Measurements from ENCODE around the gene ACTG1.

The ACTG1 gene

GRCh38 chr17:81512562-81513371 lies at the start of gene ACTG1:
Gene ACTG1 (minus strand): TSS chr17:81512799. CDS start chr17:81512354, 445 bp downstream.
- peak; percentile 50 for DNase-seq (ENCODE audit: low read depth)

DNA sequence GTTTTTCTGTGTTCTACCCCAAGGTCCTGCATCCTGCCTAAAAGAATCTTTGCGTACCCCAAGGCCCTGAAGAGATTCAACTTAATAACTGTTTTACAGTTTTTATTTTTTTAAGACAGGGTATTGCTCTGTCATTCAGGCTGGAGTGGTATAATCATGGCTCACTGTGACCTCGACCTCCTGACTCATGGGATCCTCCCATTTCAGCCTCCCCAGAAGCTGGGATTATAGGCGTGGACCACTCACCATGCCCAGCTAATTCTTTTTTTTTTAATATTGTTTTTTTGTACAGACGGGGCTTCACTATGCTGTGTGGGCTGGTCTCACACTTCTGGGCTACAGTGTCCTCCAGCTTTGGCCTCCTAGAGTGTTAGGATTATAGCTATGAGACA lies 48.9 kb upstream of the ACTG1 start:
- no peak for DNase-seq (ENCODE audit: low read depth)

DNA sequence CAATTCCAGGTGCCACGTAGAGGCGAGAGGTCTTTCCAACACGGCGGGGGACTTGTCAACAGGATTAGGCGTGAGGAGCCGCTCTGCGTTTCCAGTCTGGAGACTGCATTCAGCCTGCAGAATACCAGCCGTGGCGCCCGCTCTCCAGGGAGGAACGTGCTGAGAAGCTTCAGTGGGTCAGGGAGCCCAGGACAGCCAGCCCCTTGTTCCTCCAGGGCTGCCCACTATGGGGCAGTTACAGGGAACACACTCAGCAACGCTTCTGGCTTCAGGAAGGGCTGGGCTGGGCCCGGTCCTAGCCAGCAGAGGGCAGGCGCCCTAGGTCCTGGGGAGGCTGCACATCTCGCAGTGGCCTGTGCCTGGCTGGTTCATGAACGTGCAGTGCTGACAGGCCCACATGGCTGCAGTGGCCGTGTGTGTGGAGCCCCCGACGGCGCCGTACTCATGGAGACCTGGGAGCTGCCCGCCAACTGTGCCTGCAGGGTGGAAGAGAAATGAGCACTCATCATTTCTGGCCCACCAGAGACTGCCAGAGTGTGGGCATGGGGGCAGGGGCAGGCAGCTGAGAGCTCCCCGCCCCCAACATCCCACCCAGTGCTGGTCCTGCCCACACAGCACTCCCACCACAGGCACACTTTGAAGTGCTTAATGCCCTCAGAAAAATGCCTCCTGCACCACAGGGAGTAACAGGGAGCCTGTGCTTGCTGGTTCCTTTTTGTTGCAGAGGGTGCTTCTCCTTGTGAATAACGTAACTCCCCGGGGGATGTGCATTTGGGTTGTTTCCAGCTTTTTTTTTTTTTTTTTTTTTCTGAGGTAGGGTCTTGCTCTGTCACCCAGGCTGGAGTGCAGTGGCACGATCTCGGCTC lies 46.6 kb upstream of the ACTG1 start:
- no peak for DNase-seq (ENCODE audit: low read depth)

DNA sequence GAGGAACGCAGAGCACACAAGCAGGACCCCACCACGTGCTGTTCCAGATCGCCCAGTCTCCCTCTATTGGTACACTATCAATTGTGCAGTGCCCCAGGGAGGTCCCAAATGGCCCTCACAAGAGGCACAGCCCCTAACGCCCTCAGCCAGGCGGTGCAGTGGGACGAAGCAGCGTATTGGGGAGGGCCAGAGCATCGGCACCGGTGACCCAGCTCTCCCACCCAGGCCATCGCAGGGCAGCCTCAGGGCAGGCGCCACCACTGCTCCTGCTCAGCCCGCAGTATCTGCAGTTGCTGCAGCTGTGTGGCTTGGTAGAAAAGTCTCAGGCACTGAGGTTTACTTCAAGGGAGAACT lies 45.5 kb upstream of the ACTG1 start:
- DNase-seq (ENCODE audit: low read depth): no peak

GRCh38 chr17:81557276-81558114 lies 44.9 kb upstream of the ACTG1 start:
- no peak for DNase-seq (ENCODE audit: low read depth)

DNA sequence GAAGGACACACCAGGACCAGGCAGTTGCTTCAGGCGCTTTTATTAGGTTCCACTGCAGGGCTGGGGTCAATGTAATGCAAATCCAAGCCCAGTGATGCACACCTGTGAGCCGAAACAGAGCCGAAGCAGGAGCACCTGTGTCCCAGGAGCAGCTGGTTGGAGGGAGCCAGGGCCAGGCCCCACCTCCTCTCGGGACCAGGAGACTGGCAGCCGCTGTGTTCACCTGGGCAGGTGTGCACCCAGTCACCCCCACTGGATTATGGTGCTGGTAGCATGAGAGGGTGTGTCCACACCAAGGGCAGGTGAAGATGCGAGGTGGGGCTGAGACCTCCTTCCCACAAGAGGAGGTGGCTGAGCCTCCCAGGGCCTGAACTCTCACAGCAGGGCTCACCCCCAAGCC lies 44.3 kb upstream of the ACTG1 start:
- no peak for DNase-seq (ENCODE audit: low read depth)

GRCh38 chr17:81556175-81556691 lies 43.6 kb upstream of the ACTG1 start:
- no peak for DNase-seq (ENCODE audit: low read depth)

DNA sequence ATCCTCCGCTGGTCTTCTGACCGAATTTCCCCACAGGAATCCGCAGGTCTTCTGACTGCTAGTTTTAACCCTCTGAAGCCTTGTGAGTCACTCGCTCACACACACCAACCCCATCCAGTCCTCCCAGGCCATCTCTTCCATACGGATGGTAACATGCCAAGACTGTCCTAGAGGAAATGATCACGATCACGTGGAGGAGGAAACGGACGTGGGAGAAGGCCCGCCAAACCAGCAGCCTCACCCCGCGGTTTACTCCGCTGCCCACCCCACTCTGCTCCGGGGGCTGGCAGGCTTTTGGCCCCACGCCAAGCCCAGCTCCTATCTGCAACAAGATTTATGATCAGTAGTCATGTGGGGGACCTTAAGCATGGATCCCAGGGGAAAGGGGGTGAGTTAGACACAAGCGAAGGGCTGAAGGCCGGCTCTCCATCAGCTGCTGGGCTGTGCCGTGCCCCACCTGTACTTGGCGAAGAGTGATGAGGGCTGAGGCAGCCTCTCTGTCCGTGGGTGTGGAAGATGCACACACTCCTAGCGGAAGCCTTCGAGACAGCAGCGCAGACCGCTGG lies 41.1 kb upstream of the ACTG1 start:
- peak; percentile 88 for DNase-seq (ENCODE audit: low read depth)

DNA sequence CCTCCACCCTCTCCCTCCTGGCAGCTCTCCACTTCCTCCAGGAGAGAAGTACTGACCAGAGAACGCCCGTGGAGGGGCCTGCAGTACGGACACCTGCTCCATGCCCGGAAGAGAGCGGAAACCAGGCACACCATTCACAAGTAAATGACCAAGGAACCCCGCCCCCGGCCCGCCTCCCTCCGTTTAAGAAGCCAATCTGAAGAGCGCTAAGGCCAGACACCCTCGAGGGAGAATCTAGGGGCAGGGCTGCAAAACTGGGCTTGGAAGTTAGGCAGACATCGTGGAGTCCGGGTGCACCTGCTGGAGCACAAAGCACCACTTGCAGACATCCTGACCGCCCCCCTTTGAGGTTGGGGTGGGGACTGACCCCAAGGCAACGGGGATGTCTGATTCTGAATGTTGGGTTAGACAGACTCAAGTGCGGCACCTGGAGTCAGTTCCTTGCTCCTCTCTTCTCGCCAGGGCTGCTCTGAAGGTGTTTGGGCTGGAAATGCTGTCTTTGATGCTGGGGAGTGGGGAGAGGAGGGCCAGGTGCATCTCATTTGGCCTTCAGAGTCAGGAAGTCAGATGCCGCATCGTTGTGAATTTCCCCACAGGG lies 40.5 kb upstream of the ACTG1 start:
- DNase-seq (ENCODE audit: low read depth): no peak

DNA sequence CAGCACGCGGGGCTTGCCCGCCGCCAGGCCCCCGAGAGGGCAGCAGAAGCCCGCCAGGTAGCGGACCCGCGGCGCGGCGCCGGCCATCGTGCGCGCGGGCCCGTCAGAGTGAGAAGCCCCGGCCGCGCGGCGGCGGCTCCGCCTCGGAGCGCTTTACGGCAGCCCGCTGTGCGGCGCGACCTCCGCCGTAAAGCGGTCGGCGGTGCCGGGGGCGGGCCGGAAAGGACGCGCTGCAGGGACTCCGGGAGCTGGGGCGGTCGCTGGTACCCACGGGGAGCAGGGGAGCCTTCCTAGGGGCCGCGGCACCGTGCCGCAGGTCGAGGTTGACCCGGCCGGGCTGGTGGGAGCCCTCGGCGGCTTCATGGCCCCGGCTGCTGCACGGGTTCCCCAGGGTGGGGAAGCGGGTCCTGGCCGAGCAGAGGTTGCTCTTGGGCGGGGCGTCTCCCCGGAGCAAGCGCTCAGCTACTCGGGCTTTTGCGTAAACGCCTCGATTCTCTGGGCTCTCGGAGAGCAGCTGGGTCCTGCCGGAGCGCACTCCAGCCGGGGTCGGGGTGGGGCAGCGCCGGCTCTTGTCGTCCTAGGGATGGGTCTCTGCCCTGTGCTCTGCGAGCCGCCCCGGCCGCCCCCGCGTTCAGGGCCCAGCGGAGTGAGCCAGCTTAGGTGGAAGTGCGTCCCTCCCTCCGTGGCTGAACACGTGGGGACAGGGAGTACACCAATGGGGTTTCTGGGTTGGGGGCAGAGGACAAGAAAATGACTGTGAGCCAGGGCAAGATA lies 39.8 kb upstream of the ACTG1 start, which contains the start of gene FAAP100:
TSS of gene FAAP100 (minus strand) at position 110 of the 774 bp plus-strand sequence. CDS start at position 87, 23 bp downstream.
- no peak for DNase-seq (ENCODE audit: low read depth)

DNA sequence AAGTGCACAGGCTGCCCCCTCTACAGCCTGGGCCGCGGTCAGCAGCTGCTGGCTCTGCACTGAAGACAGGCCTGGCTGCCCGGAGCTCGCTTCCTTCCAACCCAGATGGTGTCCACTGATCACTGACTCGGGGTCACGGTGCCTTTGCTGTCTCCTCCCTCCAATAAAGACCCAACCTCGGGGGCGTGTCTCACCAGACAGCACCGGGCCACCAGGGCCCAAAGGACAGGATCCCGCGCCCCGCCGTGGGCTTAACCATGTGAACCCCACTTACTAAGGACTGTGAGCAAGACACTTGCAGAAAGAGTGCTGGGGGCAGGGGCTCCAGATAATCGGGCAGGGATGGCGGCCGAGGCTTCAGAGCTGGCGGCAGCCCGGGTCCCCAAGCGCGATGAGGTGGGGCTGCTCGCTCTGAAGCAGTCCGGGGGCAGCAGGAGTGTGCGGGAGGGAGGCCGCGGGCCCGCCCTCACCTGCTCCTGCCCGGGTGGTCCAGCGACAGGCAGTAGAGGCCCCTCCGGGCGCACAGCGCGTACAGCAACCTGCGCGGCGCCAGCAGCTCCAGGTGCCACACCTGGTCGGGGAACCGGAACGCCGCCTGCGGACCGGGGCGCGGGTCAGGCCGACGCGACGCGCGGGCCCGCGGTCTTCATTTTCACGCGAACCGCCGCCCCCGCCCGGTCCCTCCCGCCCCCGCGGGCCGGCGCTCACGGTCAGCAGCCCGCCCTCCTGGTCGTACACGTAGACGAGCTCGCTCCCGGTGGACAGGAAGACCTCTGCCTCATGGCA lies 39.1 kb upstream of the ACTG1 start:
- no peak for DNase-seq (ENCODE audit: low read depth)

DNA sequence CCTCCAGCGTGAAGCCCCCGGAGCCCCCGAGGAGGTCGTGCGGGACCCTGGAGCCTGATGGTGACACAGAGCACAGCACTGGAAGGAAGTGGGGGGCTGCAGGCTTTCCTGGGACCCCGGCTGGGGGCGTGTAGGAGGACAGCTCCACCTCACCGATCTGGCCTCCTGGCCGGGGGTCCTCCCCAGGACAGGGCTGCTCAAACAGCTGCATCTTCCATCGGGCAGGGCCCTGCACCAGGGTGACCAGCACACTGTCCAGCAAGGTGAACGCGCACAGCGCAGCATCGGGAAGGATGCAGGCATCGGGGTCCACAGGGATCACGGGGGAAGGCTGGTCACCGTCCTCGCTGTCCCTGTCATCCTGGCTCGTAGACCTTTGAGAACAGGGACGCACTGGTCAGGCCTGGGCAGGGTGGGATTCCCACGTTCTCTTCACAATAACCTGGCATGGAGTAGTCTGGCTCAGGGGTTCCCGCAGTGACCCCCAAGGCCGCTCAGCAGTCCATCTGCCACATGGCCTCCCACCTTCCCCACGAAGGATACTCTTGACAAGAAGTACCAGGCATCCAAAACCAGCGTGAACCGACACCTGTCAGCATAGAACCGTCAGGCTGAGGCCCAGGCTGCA lies 38.3 kb upstream of the ACTG1 start:
- no peak for DNase-seq (ENCODE audit: low read depth)

DNA sequence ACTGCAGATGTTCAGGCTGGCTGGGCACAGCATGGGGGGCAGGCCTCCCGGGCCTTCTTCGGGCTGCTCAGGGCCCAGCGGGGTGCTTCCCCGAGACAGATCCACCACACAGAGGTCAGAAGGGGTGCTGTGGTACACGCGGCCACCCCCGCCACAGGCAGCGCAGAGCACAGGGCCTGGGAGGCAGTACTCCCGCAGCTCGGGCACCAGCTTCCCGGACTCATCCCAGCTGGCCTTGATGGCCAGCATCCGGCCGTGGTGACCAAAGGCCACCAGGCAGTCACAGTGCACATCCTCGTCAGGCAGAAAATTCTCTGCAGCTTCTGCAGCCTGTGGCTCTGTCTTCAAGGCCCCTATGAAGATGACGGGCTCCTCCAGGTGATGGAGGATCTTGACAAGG lies 37.7 kb upstream of the ACTG1 start:
- DNase-seq (ENCODE audit: low read depth): no peak

GRCh38 chr17:81549826-81550225 lies 37.2 kb upstream of the ACTG1 start:
- DNase-seq (ENCODE audit: low read depth): no peak

DNA sequence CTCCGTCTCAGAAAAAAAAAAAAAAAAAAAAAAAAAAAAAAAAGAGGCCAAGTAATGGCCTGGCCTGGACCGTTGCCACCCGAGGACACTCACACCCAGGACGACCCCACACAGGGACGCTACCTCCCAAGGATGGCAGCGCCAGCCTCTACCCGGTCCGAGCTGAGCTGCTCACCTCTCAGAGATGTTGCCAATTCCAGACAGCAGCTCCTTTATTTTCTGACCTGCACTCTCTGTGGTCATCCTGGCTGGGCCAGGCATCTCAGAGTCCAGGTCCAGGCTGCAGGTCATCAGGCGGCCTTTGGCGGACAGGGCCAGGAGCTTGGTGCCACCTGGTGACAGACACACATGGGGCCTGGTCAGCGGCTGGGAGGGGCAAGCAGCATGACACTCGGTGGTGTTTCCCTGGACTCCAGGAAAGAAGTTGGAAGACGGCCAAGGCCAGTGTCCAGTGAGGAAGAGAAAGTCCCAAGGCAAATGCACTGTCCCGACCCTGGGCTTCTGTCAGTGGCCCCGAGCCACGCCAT lies 36.5 kb upstream of the ACTG1 start:
- DNase-seq (ENCODE audit: low read depth): no peak

DNA sequence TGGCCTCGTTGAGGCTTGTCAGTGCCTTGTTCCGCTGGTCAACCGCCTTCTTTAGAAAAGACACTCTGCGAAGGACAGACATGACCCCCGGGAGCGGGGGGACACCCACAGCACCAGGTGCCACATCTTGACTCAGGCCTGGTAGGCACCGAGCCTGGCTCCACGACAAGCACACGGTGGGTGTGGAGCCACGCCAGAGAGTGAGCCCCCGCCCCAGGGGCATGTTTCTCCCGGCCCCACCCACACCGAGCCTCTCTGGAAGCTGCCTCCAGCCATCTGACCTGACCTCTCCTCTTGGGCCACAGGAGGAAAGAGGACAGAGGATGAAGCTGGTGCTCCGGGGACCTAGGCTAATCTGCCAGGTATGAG lies 35.0 kb upstream of the ACTG1 start:
- DNase-seq (ENCODE audit: low read depth): no peak

DNA sequence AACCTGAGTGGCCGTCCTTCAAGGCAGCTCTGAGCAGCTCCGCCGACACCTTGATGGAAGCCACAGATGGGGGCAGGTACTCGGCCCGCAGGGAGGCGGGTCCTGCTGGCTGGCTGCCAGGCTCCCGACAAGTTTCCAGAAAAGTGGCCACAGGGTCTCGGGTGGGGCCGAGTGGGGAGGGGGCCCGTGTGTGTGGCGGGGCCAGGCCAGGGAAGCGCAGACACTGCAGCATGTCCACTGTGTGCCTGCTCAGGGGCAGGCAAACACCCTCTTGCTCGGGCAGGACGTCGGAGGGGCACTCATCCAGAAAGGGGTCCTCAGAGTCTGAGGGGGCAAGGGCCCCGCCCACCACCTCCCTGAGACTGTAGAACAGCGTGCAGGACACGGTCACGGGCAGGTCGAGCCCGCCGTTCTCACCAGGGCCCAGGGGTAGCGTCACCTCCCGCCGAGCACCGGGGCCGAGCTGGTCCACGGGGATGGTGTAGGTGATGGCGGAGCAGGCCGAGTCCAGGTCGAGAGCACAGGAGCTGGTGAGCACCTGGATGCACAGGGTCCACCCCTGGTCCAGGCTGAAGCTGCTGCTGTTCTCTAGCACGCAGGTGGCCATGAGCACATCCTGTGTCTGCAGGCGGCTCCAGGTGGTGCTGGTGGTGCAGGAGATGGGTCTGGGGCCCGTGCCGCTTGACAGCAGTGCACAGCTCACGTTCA lies 34.5 kb upstream of the ACTG1 start:
- DNase-seq (ENCODE audit: low read depth): no peak

Data from non-pigmented ciliary epithelial cell (primary cell).